HG02759 (cell line): ENCODE results near the gene DEUP1.

Source experiments
- ATAC-seq: cut with Tn5 transposase; IDR thresholded peaks from one replicate; pipeline ENCODE4 v1.9.1; 2021; ENCODE audit warnings: mild to moderate bottlenecking, moderate library complexity; ENCODE audit not compliant: unreplicated experiment

DEUP1 gene

DNA sequence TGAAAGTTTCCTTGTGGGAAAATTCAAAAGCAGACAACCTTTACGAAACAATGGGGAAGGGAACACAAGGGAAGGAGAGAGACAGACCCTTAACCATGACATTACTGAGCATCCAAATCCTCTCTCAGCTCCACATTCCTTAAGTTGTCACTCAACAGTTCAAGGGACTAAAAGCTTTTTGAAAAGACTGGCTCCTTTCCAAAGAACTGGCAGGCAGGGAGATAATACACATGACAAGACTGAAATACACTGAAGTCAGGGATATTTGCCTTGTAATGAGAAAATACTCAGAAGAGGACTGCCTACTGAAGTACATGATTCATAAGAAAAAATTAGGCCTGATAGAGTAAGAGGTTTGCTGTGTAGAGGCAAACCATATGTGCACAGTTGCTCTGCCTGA is 143.6 kb downstream of the DEUP1 start:
- no peak for ATAC-seq

GRCh38 chr11:93476796-93477195 is 146.3 kb downstream of the DEUP1 start:
- ATAC-seq, result no peak

DNA sequence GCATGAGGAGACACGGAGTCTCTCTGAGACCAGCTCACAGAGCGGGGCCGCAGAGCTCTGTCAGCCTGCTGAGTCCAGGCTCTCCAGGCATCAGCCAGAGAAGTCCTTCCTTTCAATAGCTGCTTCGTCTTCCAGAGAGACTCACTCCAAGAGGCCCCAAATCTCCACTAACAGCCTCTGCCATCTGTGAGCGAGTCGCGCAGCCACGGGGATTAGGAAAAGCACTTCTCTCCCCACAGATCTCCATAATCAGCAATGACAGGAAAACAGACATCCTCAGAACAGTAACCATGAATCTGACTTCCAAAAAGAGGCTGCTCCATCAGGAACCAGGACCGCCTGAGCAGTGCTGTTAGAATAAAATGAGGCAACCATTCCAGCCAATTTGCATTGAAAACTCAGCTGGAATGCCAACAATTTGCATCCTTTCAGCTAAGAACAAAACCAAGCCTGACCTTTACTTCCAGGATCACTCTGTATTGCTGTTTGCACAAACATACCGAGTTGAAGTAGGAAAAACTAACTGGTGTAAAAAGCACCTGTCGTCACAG is 147.2 kb downstream of the DEUP1 start:
- no peak for ATAC-seq

- ATAC-seq, result no peak
These were observed 148.3 kb downstream of the DEUP1 start for GRCh38 chr11:93478841-93479240.

- ATAC-seq, result no peak
These were observed 149.7 kb downstream of the DEUP1 start for GRCh38 chr11:93480256-93480655.

DNA sequence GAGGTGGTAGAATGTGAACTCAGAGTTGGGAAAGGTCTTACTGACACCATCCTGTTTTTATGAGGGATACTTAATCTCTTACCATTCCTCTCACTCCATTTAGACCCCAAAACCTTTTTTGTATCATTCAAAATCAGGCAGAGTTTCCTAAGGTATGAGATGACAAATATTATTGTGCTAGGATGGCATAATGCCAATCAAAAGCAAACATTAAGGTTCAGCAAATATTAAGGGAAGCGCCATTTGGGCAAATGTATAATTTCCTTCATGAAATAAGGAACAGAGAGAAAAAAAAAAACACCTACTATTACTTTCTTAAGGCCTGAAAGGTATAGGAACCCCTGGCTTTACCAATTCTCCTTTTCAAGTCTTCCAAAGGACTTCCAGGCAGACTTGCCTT is 150.2 kb downstream of the DEUP1 start:
- ATAC-seq, result no peak

DNA sequence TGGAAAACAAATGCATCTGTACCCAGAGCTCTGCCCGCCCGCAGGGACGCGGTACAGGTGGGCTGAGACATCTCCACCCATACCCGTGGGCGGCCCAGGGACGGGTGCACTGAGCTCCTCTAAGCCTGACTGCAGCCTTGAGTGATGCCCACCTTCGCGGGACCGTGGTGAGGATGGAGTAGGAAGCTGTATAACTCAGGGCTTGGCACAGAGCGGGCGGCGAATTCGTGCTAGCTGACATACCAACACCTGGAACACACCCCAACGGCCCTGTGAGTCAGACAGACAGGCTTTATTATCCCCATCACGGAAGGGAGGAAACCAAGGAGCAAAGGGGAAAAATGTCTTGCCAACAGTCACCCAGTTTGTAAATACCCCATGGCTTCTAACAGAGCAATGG is 150.7 kb downstream of the DEUP1 start:
- no peak for ATAC-seq

DNA sequence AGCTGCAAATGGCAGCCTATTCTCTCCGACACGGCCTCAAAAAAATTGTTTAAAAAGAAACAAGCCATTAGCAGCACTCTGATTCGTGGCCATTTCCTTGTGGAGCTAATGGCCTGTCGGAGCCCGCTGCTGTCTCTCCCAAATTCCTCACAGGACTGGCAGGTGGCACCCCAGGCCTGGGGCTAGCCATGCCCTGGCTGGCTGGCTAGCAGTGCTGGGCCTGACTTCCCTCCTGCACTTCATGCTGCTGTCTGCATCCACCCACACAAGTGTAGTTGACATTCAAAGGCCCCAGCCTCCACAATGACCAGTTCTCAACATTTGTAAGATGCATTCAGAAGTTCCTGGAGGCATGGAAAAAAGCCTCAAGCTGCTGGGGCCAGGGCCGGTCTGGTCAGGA is 151.2 kb downstream of the DEUP1 start:
- ATAC-seq, result no peak

DNA sequence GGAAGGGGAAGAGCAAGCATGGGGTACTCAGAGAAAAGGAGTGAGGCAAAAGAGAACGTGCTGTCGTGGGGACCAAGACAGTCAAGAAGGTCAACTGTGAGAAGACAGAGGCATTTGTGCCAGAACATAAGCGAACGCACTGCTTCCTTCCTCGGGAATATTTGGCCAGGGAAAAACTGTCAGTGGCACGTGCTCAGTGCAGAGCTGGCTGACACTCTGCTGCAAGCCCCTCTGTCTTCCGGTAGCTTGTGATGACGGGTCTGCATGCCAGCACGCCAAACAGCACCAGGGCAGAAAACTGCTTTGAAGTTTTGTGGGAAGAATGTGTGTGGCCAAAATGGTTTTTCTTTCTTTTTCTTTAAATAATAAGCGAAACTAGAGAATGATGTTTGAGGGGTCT is 152.0 kb downstream of the DEUP1 start:
- no peak for ATAC-seq

- no peak for ATAC-seq
These were observed 154.2 kb downstream of the DEUP1 start for GRCh38 chr11:93484716-93485115.

DNA sequence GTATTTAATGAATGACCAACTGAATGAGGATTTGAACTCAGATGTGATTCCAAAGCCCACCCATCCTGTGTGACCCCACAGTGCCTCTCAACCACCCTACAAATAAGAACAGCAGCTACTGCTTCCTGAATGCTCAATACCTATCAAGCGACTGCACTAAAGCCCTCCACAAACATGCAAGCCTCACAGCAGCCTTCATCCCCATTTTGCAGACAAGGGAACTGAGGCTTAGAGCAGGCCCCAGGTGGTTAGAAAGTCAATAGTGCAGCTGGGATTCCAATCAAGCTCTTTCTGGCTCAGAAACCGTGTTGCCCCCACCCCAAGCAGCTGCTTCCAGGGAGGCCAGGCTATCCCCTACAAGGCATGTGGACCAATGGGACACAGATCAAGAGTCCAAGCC is 155.4 kb downstream of the DEUP1 start:
- ATAC-seq, result no peak

- ATAC-seq, result no peak
These were observed 156.5 kb downstream of the DEUP1 start for GRCh38 chr11:93487032-93487483.
